Retinal pigment epithelial cell (primary cell): ENCODE data around the gene FAM32A.

Source experiments
- DNase-seq: peaks from one replicate; pipeline ENCODE4 v3.0.0-alpha.2; 2010; ENCODE audit warnings: low read depth
- H3K4me3 ChIP-seq: 2 replicates; pipeline ENCODE4 v1.5.1; 2011; ENCODE audit warnings: mild to moderate bottlenecking, low read length, control low read depth, moderate library complexity
- TF ChIP-seq, protein P1 (sequence below): conservative IDR thresholded peaks from 2 replicates; pipeline ENCODE4 v1.5.1; 2011; ENCODE audit warnings: low read depth, low read length, control low read depth, inconsistent platforms

FAM32A gene

DNA sequence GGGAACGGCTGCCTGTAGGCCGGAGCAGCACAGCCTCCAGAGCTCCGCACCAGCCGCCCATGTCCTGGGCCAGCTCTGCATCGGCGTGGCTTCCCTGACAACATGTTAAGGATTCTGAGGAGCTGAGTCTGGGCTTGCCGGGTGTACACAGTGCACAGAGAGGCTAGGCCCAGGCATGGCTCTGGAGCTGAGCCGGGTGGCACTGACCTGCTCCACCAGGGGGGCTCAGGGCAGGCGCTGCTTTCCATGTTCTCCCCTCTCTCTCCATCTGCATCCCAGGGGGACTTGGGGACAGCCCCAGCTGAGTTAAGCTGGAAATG lies 44.1 kb downstream of the FAM32A start:
- DNase-seq, result no peak
- TF ChIP-seq, protein P1, sequence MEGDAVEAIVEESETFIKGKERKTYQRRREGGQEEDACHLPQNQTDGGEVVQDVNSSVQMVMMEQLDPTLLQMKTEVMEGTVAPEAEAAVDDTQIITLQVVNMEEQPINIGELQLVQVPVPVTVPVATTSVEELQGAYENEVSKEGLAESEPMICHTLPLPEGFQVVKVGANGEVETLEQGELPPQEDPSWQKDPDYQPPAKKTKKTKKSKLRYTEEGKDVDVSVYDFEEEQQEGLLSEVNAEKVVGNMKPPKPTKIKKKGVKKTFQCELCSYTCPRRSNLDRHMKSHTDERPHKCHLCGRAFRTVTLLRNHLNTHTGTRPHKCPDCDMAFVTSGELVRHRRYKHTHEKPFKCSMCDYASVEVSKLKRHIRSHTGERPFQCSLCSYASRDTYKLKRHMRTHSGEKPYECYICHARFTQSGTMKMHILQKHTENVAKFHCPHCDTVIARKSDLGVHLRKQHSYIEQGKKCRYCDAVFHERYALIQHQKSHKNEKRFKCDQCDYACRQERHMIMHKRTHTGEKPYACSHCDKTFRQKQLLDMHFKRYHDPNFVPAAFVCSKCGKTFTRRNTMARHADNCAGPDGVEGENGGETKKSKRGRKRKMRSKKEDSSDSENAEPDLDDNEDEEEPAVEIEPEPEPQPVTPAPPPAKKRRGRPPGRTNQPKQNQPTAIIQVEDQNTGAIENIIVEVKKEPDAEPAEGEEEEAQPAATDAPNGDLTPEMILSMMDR, result no peak
- no peak overlapping the region for H3K4me3 ChIP-seq

DNA sequence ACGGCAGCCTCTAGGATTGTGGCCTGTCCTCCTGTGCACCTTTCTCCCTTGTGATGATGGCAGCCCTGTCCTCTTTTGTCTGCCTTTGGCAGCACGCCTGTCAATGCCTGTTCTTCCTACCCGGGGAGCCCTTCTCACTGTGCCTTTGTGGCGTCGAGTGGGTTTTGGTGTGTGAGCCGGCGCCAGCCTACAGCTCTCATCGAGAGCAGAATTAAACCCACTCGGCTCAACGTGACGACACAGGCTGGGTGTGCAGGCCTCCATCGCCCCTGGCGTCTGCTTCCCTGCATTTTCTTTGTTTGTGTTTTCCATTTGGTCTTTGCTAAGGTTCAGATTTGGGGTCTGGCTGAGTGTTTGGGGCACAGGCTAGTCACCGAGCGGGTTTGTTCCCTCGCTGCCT lies 46.9 kb downstream of the FAM32A start:
- no peak for DNase-seq
- no peak overlapping the region for H3K4me3 ChIP-seq
- TF ChIP-seq, protein P1, result no peak

DNA sequence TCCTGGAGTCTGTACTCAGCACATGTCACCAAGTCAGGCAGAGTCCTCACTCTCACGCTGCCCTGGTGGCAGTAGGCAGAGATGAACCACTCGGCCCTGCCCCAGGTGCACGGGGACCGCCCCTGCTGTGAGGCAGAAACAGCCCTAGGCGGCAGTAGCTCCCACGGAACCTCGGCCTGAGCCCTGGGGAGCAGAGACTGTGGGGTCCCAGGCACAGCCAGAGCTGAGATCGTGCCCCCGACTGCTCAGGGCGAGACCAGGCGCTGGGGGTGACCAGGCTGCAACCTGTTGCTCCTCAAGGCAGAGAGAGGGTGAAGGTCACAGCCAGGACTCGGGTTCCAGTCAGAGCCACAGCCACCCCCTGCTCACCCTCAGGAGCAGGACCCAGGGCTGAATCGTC lies 47.4 kb downstream of the FAM32A start:
- no peak for DNase-seq
- no peak overlapping the region for H3K4me3 ChIP-seq
- TF ChIP-seq, protein P1, result no peak

DNA sequence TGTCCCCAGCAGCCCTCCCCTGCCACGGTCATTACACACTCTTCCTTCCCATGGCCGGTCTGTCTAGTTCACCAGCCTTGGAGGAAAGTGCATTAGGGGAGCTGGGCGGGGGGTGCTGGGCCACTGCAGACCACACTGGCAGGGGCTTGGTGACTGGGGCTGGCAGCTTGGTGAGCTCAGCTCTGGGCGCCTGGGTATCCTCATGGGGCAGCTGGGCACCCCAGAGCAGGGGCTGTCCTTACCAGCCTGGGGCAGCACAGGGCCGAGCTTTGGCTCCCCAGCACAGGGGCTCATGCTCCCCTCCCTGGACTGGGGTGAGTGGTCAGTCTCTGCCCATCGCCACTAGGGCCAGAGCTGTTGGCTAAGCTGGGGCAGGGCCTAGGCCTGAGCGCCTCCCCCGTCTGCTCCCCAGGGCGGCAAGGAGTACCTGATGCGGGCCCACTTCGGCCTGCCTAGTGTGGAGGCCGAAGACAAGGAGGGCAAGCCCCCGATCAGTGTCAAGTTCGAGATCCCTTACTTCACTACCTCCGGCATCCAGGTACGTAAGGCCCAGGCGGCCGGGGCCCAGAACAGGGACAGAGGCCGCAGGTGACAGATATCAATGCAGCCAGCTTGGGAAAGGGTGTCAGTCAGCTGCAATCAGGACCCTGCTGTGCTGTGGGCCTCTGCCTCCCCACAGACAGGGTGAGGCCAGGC lies 48.0 kb downstream of the FAM32A start:
- TF ChIP-seq, protein P1, result no peak
- no peak for DNase-seq
- no peak overlapping the region for H3K4me3 ChIP-seq

DNA sequence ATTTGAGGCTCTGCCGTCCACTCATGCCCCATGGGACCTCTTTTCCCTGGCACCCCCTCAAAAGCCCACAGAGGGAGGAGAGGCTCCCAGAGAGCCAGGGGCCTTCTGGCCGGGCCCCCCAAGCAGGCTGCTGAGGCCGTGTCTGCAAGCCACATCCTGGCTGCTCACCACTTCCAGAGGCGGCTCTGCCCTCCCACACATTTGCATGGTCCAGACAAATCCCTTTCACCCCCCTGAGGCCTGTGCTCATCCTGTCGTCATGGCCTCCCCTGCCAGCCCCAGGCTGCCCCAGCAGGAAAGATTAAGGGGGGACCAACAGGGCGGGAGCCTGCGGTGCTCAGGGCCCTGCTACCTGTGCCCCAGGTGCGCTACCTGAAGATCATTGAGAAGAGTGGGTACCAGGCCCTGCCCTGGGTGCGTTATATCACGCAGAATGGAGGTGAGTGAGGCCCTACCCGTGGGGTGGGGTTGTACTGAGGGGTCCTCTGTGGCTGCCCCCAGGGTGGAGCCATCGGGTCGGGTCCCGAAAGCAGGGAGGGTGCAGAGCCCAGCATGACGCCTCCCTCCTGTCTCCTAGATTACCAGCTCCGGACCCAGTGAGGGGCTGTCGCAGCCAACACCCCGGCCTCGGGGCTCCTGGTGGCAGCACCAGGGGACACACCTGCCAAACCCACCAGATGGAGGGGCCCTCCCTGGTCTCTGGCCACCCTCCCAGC lies 48.8 kb downstream of the FAM32A start:
- H3K4me3 ChIP-seq, result no peak overlapping the region
- TF ChIP-seq, protein P1, result no peak
- DNase-seq, result no peak

DNA sequence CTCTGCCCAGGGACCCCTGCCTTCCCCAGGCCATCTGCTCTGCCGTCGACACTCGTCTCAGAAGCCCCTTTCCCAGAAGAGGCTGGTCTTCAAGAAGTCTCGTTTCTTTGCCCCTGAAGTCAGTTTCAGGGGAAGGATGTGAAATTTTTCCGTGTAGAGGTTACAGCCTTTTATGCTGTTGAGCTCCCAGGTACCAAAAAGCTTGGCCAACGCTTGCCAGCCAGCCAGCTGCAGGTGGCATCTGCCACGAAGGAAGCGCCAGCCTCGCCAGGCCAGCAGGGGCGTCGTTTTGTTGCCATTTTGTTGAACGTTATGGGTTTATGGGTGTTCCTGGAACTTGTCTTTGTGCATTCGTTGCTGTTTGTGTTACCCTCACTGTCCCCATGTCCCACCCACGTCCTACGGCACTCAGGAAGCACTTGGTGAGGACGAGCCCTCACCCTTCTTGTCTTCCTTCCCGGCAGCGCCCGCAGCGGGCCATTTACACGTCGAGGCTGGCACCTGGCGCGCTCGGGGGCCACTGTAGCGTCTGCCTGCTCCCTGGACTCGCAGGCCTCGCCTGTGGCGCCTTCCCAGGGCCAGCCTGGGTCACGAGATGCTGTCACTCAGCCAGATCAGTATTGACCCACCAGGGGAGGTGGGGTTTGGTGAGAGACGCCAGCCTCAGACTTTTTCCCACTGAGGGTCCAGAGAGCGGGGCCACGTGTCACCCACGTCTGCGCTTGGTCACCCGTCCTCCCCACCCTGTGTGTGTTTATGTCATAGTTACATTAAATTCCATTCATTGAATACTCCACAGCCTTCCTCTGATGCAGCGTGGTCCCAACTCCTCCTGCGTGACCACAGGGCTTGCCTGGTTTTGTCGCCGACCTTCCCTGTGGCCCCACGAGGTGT lies 49.6 kb downstream of the FAM32A start:
- H3K4me3 ChIP-seq, result no peak overlapping the region
- no peak for DNase-seq
- TF ChIP-seq, protein P1, result no peak
